Activated T-helper 1 cell treated with anti-CD3 and anti-CD28 coated beads, Interleukin-2, amount 50 U/mL, for 16 hours (primary cell): ENCODE data around the gene ELP1.
"Not testable (repeated sequence)": the region's sequence is repeated elsewhere in the genome, so short reads cannot be mapped to it uniquely, and the experiment has no call there.

Source experiments
- DNase-seq, 2 donors: peaks; one replicate each; pipeline ENCODE4 v3.0.0-alpha.2; 2020; ENCODE audit warnings: low read depth in 1 of 2, low spot score in 1 of 2

The ELP1 gene

GRCh38 chr9:108924466-108924865 is 9.5 kb downstream of the ELP1 start:
- no peak for DNase-seq

- no peak for DNase-seq
Measured at GRCh38 chr9:108921200-108921599, 12.7 kb downstream of the ELP1 start.

- DNase-seq = not testable (repeated sequence)
Measured at GRCh38 chr9:108920401-108920800, 13.5 kb downstream of the ELP1 start.

- DNase-seq = no peak
Measured at GRCh38 chr9:108919517-108919916, 14.4 kb downstream of the ELP1 start.

DNA sequence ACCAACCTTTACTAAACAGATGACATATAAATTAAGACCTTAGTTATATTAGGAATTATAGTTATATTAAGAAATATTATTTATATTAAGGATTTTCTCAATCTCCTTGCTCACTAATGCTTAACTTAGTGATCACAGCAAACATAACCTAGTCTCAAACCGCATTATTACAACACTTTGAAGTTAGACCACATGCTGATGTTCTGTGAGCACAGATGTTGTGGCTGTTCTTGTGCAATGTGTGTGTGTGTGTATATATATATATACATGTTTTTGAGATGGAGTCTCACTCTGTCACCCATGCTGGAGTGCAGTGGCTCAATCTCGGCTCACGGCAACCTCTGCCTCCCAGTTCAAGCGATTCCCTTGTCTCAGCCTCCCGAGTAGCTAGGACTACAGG is 20.5 kb downstream of the ELP1 start:
- no peak for DNase-seq

- no peak for DNase-seq
Measured at GRCh38 chr9:108911820-108912219, 22.1 kb downstream of the ELP1 start.

DNA sequence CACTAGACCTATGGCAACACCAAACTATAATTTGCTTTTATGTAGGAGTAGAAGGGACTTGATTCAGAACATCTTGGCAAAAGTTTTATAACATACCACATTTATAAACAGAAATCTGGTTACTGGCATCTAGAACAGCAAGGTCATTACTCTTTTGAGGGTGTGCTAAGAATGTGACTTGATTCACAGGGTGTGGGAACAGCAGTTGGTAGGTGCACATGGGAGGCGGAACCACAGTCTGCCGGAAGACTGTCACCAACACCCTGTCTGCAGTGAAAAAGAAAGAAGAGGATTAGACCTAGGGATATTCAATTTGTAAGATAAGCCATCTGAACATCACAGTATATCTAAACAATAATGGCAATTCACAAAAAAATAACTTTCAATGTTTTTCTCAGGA is 23.0 kb downstream of the ELP1 start:
- DNase-seq = no peak

DNA sequence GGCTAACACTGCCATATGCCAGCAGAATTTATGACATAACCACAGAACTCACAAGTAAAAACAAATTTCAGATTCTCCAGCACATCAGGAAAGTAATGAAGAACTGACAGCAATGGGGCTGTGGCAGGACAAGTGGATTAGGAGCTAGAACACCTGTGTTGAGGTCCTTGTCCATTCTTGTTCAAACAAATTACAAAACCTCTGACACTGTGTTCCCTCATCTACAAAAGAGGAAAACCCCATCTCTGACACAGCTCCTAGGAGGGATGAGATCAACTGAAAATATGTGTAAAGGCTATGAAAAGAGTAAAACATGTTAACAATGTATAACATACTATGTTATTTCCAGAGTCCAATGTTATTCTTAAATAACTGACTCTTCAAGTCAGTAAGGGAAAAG is 23.5 kb downstream of the ELP1 start:
- no peak for DNase-seq

- no peak for DNase-seq
Measured at GRCh38 chr9:108905494-108905893, 28.4 kb downstream of the ELP1 start.

- no peak for DNase-seq
Measured at GRCh38 chr9:108904161-108904560, 29.8 kb downstream of the ELP1 start.

GRCh38 chr9:108903420-108904103 is 30.4 kb downstream of the ELP1 start:
- DNase-seq = no peak

DNA sequence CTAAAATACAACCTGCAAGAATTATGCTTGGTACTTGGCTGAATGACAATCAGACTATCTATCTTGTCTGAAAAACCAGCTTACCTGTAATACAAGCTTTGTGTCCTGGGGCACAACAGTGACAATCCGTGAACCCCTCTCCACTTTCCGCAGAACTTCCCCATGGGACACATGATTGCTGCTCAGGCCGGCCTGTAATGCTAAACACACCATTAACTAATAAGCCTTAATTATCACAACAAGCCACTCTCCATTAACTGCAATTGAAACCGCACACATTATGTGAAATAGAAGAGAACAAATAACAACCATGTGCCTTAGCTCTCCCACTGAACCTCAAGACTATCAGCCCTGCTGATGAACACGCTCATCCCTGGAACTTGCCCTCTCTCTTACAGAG is 33.7 kb downstream of the ELP1 start:
- DNase-seq = no peak

DNA sequence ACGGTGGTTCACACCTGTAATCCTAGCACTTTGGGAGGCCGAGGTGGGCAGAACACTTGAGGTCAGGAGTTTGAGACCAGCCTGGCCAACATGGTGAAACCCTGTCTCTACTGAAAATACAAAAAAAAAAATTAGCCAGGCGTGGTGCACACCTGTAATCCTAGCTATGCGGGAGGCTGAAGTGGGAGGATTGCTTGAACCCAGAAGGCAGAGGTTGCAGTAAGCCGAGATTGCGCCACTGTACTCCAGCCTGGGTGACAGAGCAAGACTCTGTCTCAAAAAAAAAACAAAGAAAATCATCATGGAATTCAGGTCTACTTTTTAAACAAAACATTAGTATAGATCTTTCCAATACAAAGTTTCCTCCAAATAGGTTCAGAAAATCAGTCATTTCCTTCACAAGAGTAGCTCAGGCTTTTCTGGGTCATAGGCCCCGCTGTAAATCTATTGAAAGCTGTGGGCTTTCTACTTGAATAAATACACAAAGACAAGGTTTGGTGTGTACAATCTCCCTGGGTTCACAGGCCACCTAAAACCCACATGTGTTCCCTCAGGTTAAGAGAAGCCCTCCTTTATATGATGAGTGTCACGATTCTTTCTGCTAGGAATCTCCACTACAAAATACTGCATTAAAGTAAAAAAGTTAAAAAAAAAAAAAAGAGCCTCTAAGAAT is 34.8 kb downstream of the ELP1 start:
- DNase-seq = not testable (repeated sequence)

DNA sequence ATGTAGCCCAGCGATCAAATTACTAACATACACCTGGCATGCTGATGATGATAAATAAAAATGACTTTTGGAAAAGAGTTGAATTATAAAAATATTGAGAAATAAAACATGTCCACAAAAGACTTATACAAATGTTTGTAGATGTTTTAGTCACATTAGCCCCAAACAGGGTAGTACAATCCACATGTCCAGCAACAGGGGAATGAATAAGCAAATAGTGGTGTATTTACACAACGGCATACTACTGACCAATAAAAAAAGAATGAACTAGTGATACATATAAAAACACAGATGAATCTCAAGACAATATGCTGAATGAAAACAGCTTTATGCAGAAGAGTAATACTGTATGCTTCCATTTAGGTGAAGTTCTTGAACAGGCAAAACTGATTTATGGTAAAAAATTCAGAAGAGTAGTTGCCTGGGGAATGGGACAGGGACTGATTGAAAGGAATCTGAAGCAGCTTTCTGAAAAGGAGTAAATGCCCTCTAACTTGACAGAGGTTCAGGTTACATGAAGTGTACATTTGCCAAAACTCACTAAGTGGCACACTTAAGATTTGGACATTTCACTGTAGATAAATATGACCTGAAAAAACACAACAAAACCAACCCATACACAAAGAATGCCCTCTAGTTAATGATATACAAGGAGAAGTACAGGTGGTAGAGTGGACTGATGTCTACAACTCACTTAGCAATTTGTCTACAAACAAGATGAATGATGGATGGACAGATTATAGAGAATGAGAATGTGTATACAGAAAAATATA is 36.4 kb downstream of the ELP1 start:
- no peak for DNase-seq

DNA sequence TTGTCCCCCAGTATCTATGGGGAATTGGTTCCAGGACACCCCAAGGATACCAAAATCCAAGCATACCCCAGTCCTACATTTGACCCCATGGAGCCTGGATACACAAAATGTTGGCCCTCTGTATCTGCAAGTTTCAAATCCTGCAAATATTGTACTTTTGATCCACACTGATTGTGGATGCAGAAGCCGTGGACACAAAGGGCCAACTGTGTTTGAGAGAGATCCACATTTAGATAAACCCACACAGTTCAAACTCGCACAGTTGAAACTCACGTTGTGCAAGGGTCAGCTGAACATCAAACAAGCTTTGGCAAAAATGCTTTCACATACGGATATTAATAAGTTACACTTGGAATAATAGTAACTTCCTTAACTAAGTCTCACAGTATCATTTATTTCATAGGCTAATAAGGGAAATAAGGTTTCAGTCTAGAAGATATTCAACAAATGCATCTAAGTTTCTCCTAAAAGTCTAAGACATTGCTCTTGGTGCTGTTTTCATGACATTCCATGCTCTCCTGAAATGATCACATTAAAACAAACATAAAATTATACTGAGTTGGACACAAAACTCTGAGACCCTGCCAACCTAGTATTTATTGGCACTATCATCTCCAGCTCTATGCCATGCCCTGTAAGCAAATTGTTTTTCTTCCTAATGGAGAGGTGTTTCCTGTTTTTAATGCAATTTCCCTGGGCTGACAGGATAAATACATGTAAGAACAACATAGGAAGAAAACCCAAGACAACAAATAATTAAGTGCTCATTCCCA is 39.5 kb downstream of the ELP1 start:
- no peak for DNase-seq

DNA sequence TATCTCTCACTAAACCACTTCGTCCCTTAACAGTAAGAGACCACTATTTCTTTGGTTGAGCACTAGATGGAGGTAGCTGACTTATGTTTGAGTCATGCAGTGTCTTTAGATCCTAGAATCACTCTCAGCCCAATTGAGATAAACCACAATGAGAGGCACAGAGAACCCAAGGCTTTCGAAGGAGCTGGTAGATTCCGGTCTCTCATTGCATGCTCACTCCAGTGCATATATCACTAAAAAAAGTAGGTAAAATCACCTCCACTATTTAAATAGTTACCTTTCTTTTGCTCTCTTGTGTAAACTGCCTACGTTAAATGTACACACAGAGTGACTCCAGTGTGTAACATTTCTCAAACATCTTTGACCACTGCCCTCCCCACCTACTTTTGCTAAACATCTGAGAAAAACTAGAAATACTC is 44.3 kb downstream of the ELP1 start:
- DNase-seq = no peak

DNA sequence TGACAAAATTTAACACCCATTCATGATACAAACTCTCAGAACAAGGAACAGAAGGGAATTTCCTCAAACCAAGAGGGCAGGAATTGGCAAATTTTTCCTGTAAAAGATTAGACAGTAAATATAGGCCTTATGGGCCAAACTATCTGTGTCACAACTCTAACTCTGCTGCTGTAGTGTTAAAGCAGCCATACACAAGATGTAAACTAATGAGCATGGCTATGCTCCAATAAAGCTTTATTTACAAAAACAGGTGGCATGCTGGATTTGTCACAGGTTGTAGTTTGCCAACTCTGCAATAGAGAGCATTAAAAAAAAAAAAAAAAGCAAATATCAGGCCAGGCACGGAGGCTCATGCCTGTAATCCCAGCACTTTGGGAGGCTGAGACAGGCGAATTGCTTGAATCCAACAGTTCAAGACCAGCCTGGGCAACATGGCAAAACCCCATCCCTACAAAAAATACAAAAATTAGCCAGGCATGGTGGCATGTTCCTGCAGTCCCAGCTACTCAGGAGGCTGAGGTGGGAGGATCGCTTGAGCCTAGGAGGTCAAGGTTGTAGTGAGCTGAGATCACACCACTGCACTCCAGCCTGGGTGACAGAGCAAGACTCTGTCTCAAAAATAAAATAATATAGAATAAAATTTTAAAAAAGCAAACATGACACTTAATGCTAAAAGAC is 47.2 kb downstream of the ELP1 start:
- DNase-seq = not testable (repeated sequence)

- no peak for DNase-seq
Measured at GRCh38 chr9:108885643-108886348, 48.1 kb downstream of the ELP1 start.

GRCh38 chr9:108884701-108885100 is 49.2 kb downstream of the ELP1 start:
- no peak for DNase-seq

GRCh38 chr9:108883085-108883484 is 50.8 kb downstream of the ELP1 start:
- no peak for DNase-seq
